HepG2 (cell line): Measurements from ENCODE around the gene RASA3.

Experiments used
- ARID2 ChIP-seq: sonication (generic); formaldehyde crosslinking; IDR thresholded peaks from 2 replicates; pipeline ENCODE4 v1.8.1; 2022; ENCODE audit warnings: mild to moderate bottlenecking, missing genetic modification reagents, borderline replicate concordance
- POLR2A ChIP-seq, 2 experiments: IDR thresholded peaks; 2 replicates each; pipeline ENCODE4 v1.6.1; 2011; ENCODE audit warnings: low read depth in 2 of 2, low read length in 2 of 2, mild to moderate bottlenecking in 1 of 2, moderate library complexity in 1 of 2; ENCODE audit not compliant: insufficient read depth in 1 of 2
- U2AF1 ChIP-seq: fragments of 200-400 bp; formaldehyde crosslinking; optimal IDR thresholded peaks from 2 replicates; pipeline ENCODE3; 2017; ENCODE audit warnings: mild to moderate bottlenecking, low read depth, low read length
- TF ChIP-seq, protein P1 (sequence below): sonication (generic); formaldehyde crosslinking; IDR thresholded peaks from 2 replicates; pipeline ENCODE4 v1.5.0; 2020; ENCODE audit warnings: mild to moderate bottlenecking, missing genetic modification reagents, moderate library complexity

DNA sequence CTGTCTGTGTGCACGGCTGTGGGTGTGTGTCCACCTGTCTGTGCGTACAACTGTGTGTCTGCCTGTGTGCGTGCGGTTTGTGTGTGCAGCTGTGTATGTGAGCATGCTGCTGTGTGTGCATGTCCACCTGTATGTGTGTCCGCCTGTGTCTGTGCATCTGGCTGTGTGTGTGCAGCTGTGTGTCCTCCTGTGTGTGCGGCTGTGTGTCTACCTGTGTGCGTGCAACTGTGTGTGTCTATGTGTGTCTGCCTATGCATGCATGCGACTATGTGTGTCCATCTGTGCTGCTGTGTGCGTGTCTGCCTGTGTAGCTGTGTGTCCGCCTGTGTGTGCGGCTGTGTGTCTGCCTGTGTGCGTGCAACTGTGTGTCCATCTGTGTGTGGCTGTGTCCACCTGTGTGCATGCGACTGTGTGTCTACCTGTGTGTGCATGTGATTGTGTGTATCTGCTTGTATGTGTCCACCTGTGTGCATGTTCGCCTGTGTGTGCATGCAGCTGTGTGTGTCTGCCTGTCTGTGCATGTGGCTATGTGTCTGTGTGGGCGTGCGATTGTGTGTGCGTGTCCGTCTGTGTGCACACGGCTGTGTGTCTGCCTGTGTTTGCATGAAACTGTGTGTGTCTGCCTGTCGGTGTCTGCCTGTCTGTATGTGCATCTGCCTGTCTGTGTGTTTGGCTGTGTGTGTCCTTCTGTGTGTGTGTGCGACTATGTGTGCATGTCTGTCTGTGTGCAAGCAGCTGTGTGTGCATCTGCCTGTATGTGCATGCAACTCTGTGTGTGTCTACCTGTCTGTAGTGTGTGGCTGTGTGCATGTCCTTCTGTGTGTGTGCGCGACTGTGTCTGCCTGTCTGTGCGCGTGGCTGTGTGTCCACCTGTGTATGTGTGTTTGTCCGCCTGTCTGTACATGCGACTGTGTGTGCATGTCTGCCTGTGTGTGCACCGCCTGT is 101.5 kb downstream of the RASA3 start:
- no peak for TF ChIP-seq POLR2A (IDR thresholded peaks at IDR 0.05; ENCODE audit: insufficient read depth in 1 of 2, low read depth in 2 of 2, low read length in 2 of 2)
- TF ChIP-seq U2AF1: no peak
- no peak for TF ChIP-seq ARID2
- TF ChIP-seq, protein P1, sequence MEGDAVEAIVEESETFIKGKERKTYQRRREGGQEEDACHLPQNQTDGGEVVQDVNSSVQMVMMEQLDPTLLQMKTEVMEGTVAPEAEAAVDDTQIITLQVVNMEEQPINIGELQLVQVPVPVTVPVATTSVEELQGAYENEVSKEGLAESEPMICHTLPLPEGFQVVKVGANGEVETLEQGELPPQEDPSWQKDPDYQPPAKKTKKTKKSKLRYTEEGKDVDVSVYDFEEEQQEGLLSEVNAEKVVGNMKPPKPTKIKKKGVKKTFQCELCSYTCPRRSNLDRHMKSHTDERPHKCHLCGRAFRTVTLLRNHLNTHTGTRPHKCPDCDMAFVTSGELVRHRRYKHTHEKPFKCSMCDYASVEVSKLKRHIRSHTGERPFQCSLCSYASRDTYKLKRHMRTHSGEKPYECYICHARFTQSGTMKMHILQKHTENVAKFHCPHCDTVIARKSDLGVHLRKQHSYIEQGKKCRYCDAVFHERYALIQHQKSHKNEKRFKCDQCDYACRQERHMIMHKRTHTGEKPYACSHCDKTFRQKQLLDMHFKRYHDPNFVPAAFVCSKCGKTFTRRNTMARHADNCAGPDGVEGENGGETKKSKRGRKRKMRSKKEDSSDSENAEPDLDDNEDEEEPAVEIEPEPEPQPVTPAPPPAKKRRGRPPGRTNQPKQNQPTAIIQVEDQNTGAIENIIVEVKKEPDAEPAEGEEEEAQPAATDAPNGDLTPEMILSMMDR: no peak
